Measurements from ENCODE around the gene TLDC2. TPM values are rescaled to one million over a fixed set of nuclear protein-coding genes. Genes with fewer than 3 reads are reported as not detected.

The TLDC2 gene
- total RNA-seq, 1 experiment from 2014 or later: 0.32 TPM

GRCh38 chr20:36890586-36890985 lies 14.6 kb downstream of the TLDC2 start:
- Histone ChIP-seq H3K9ac (ENCODE audit: low read length) (no peak overlapping the region), H4K20me1 (ENCODE audit: insufficient read depth) (no peaks in the 10 kb centered on the region), H3K4me1 (ENCODE audit: control insufficient read depth in 1 of 2, insufficient read depth in 2 of 2, low read length in 2 of 2) (peaks cover 3 to 10% of the 10 kb centered on the region in 2 experiments; a peak in 3 of 4 replicates), H3K9me3 (ENCODE audit: control insufficient read depth in 1 of 2, insufficient read depth in 1 of 2, low read depth in 1 of 2, low read length in 2 of 2) (no peaks in the 10 kb centered on the region), H3K27me3 (ENCODE audit: insufficient read depth, low read length) (no peaks in the 10 kb centered on the region), H3K79me2 (ENCODE audit: insufficient read depth, low read length) (no peaks in the 10 kb centered on the region), H3K36me3 (ENCODE audit: control insufficient read depth in 1 of 2, insufficient read depth in 2 of 2, low read length in 2 of 2) (no peaks in the 10 kb centered on the region), H3K27ac (ENCODE audit: low read depth, low read length) (no peak overlapping the region), H3K9me2 (ENCODE audit: insufficient read depth) (no peaks in the 10 kb centered on the region), H3K4me2 (ENCODE audit: low read length) (no peak overlapping the region), H2AFZ (ENCODE audit: low read depth, low read length, poor library complexity, severe bottlenecking) (no peak overlapping the region), H3K4me3 (replicated peaks in 1 of 2; ENCODE audit: low read depth in 1 of 2, low read length in 2 of 2) (no peak overlapping the region)
- TF ChIP-seq EZH2phosphoT487 (IDR thresholded peaks at IDR 0.05; ENCODE audit: borderline replicate concordance) (no peak), CBX3 (IDR thresholded peaks at IDR 0.05; ENCODE audit: low read depth) (no peak)
- intact Hi-C loops (cut with micrococcal nuclease): no loop called here
- CTCF ChIA-PET: no interaction called here
- no peak for ATAC-seq
- POLR2A ChIA-PET: no interaction called here
- no TSS peak for BruUV-seq (replicated peaks)
- RAD21 ChIA-PET (ENCODE audit: low non-redundant PET in 1 of 2, low total read pairs in 2 of 2, uncharacterized antibody in 2 of 2, unreplicated experiment in 2 of 2): no interaction called here
- DNase-seq (ENCODE audit: low read depth, low spot score): no peak

GRCh38 chr20:36891211-36891610 lies 15.3 kb downstream of the TLDC2 start:
- intact Hi-C loops (cut with micrococcal nuclease): no loop called here
- TF ChIP-seq REST (IDR thresholded peaks at IDR 0.05; ENCODE audit: low read depth): no peak
- TF ChIP-seq MAX (IDR thresholded peaks at IDR 0.05): no peak
- TF ChIP-seq, protein P1, sequence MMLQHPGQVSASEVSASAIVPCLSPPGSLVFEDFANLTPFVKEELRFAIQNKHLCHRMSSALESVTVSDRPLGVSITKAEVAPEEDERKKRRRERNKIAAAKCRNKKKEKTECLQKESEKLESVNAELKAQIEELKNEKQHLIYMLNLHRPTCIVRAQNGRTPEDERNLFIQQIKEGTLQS (IDR thresholded peaks at IDR 0.05): no peak
- no peak for TF ChIP-seq CBX3 (IDR thresholded peaks at IDR 0.05; ENCODE audit: low read depth)
- no peak for TF ChIP-seq SIN3A (IDR thresholded peaks at IDR 0.05; ENCODE audit: low read depth)
- TF ChIP-seq SRF (IDR thresholded peaks at IDR 0.05; ENCODE audit: low read depth): no peak
- TF ChIP-seq ZBTB33 (IDR thresholded peaks at IDR 0.05; ENCODE audit: extremely low read depth, insufficient replicate concordance, low read length): no peak
- no peak for TF ChIP-seq ZFX (IDR thresholded peaks at IDR 0.05)
- no peak for TF ChIP-seq EGR1 (IDR thresholded peaks at IDR 0.05; ENCODE audit: low read depth)
- H3K36me3 ChIP-seq (ENCODE audit: control insufficient read depth in 1 of 2, insufficient read depth in 2 of 2, low read length in 2 of 2): no peaks in the 10 kb centered on the region
- no peaks in the 10 kb centered on the region for H4K20me1 ChIP-seq (ENCODE audit: insufficient read depth)
- ChIA-PET CTCF (no interaction called here), POLR2A (no interaction called here), RAD21 (ENCODE audit: low non-redundant PET in 1 of 2, low total read pairs in 2 of 2, uncharacterized antibody in 2 of 2, unreplicated experiment in 2 of 2) (no interaction called here)
- no peaks in the 10 kb centered on the region for H3K79me2 ChIP-seq (ENCODE audit: insufficient read depth, low read length)
- H3K27ac ChIP-seq (ENCODE audit: low read depth, low read length): no peak overlapping the region
- DNase-seq (ENCODE audit: low read depth, low spot score) (no peak), ATAC-seq (no peak)
- no peaks in the 10 kb centered on the region for H3K9me3 ChIP-seq (ENCODE audit: control insufficient read depth in 1 of 2, insufficient read depth in 1 of 2, low read depth in 1 of 2, low read length in 2 of 2)
- H3K9me2 ChIP-seq (ENCODE audit: insufficient read depth): no peaks in the 10 kb centered on the region
- no peaks in the 10 kb centered on the region for H3K27me3 ChIP-seq (ENCODE audit: insufficient read depth, low read length)
- no peak overlapping the region for H3K9ac ChIP-seq (ENCODE audit: low read length)
- H2AFZ ChIP-seq (ENCODE audit: low read depth, low read length, poor library complexity, severe bottlenecking): no peak overlapping the region
- H3K4me1 ChIP-seq (ENCODE audit: control insufficient read depth in 1 of 2, insufficient read depth in 2 of 2, low read length in 2 of 2): peaks cover 3 to 10% of the 10 kb centered on the region in 2 experiments; a peak in 3 of 4 replicates
- BruUV-seq (replicated peaks): no TSS peak
- no peak overlapping the region for H3K4me3 ChIP-seq (replicated peaks in 1 of 2; ENCODE audit: low read depth in 1 of 2, low read length in 2 of 2)
- H3K4me2 ChIP-seq (ENCODE audit: low read length): no peak overlapping the region
